H1 (cell line): ENCODE data around the gene MYO1D. TPM values are rescaled to one million over a fixed set of nuclear protein-coding genes. Genes with fewer than 3 reads are reported as not detected.

Experiments used
- CTCF ChIA-PET: fragments of 300-600 bp; sonication (Branson Sonifier 250); formaldehyde crosslinking; loops from one replicate; lab custom pipeline; 2021; ENCODE audit not compliant: partially characterized antibody; lab: Charles Lee
- POLR2A ChIA-PET: fragments of 300-600 bp; sonication (Branson Sonifier 250); formaldehyde crosslinking; loops from one replicate; lab custom pipeline; 2021; ENCODE audit warnings: inconsistent platforms; ENCODE audit not compliant: partially characterized antibody; lab: Charles Lee
- DNase-seq, 2 experiments: peaks; one replicate each; pipeline versions ENCODE4 v3.0.0 to v3.0.0-alpha.2; 2010 to 2022; ENCODE audit warnings: low spot score in 2 of 2, low read depth in 1 of 2, mixed read lengths in 1 of 2
- FAIRE-seq: peaks from 2 replicates; lab custom pipeline; 2011; peaks lifted over from hg19 to GRCh38; lab: Jason Lieb, UNC
- H2AFZ ChIP-seq: 2 replicates; pipeline ENCODE4 v1.8.1; 2012; ENCODE audit warnings: low read length, inconsistent platforms
- H2AK5ac ChIP-seq: 2 replicates; pipeline ENCODE4 v1.6.1; 2013; ENCODE audit warnings: low read depth, low read length
- H2BK120ac ChIP-seq: replicated peaks from 2 replicates; pipeline ENCODE3; 2013; ENCODE audit warnings: low read depth, low read length, inconsistent platforms
- H2BK12ac ChIP-seq: 2 replicates; pipeline ENCODE4 v1.6.1; 2013; ENCODE audit warnings: low read depth, low read length
- H2BK15ac ChIP-seq: 2 replicates; pipeline ENCODE4 v1.6.1; 2013; ENCODE audit warnings: low read length
- H2BK20ac ChIP-seq: 2 replicates; pipeline ENCODE4 v1.6.1; 2013; ENCODE audit warnings: low read length
- H2BK5ac ChIP-seq: 2 replicates; pipeline ENCODE4 v1.6.1; 2013; ENCODE audit warnings: low read depth, low read length
- H3K14ac ChIP-seq: 2 replicates; pipeline ENCODE4 v1.6.1; 2013; ENCODE audit warnings: inconsistent platforms; ENCODE audit not compliant: insufficient read length
- H3K18ac ChIP-seq: 2 replicates; pipeline ENCODE4 v1.6.1; 2013; ENCODE audit warnings: low read length; ENCODE audit errors: extremely low read depth
- H3K23ac ChIP-seq: 2 replicates; pipeline ENCODE4 v1.6.1; 2013; ENCODE audit warnings: inconsistent platforms; ENCODE audit not compliant: insufficient read length
- H3K23me2 ChIP-seq: 2 replicates; pipeline ENCODE4 v1.6.1; 2013; ENCODE audit warnings: low read depth, low read length
- H3K27ac ChIP-seq: 2 replicates; pipeline ENCODE4 v1.6.1; 2011; ENCODE audit warnings: low read depth, low read length, inconsistent platforms
- H3K27me3 ChIP-seq, 4 experiments: replicated peaks in 1 of 4; 1 replicate in 1 of 4; 2 replicates in 3 of 4; pipeline versions ENCODE4 v1.6.1 to v1.8.1; 2011 to 2013; ENCODE audit warnings: low read length in 3 of 4, mild to moderate bottlenecking in 3 of 4, inconsistent platforms in 2 of 4, mixed read lengths in 2 of 4, moderate library complexity in 1 of 4; ENCODE audit not compliant: control insufficient read depth in 3 of 4, insufficient read depth in 3 of 4; ENCODE audit errors: extremely low read depth in 1 of 4
- H3K36me3 ChIP-seq, 4 experiments: 2 replicates each; pipeline versions ENCODE4 v1.6.1 to v1.8.1; 2011 to 2013; ENCODE audit warnings: mild to moderate bottlenecking in 4 of 4, low read length in 3 of 4, moderate library complexity in 2 of 4, control low read depth in 1 of 4, inconsistent platforms in 1 of 4; ENCODE audit not compliant: insufficient read depth in 4 of 4, control insufficient read depth in 2 of 4
- H3K4ac ChIP-seq: replicated peaks from 2 replicates; pipeline ENCODE3; 2013; ENCODE audit warnings: low read length, low read depth, mixed read lengths, inconsistent platforms; ENCODE audit not compliant: insufficient read length
- H3K4me1 ChIP-seq, 4 experiments: replicated peaks in 1 of 4; 1 replicate in 1 of 4; 2 replicates in 3 of 4; pipeline versions ENCODE4 v1.6.1 to v1.8.1; 2011 to 2013; ENCODE audit warnings: low read length in 3 of 4, inconsistent platforms in 2 of 4, mixed read lengths in 1 of 4; ENCODE audit not compliant: insufficient read depth in 4 of 4, control insufficient read depth in 3 of 4
- H3K4me2 ChIP-seq, 2 experiments: 2 replicates each; pipeline versions ENCODE4 v1.6.1 to v1.8.1; 2011 to 2013; ENCODE audit warnings: low read depth in 2 of 2, low read length in 2 of 2, control low read depth in 1 of 2, inconsistent platforms in 1 of 2, mild to moderate bottlenecking in 1 of 2; ENCODE audit not compliant: insufficient read depth in 1 of 2
- H3K4me3 ChIP-seq, 4 experiments: fragments of 200-600, 300-600 bp in 1 of 4; sonication (generic), shearing (Covaris generic), sonication (Bioruptor Twin) in 1 of 4; 2 replicates each; pipeline versions ENCODE4 v1.5.1 to v1.8.1; 2011 to 2016; ENCODE audit warnings: low read length in 4 of 4, low read depth in 3 of 4, control low read depth in 2 of 4, inconsistent platforms in 2 of 4, mild to moderate bottlenecking in 2 of 4, mixed read lengths in 1 of 4, moderate library complexity in 1 of 4; ENCODE audit not compliant: insufficient read depth in 2 of 4; ENCODE audit errors: extremely low read depth in 1 of 4
- H3K56ac ChIP-seq: replicated peaks from 2 replicates; pipeline ENCODE3; 2013; ENCODE audit warnings: low read depth, mild to moderate bottlenecking, mixed read lengths, low read length, inconsistent platforms; ENCODE audit not compliant: insufficient read length
- H3K79me1 ChIP-seq: 2 replicates; pipeline ENCODE4 v1.6.1; 2013; ENCODE audit warnings: low read depth, low read length, control low read depth
- H3K79me2 ChIP-seq, 2 experiments: 2 replicates each; pipeline versions ENCODE4 v1.6.1 to v1.8.1; 2012 to 2013; ENCODE audit warnings: low read length in 2 of 2, mild to moderate bottlenecking in 2 of 2, inconsistent platforms in 1 of 2; ENCODE audit not compliant: insufficient read depth in 2 of 2, control insufficient read depth in 1 of 2
- H3K9ac ChIP-seq, 4 experiments: replicated peaks in 1 of 4; 1 replicate in 1 of 4; 2 replicates in 3 of 4; pipeline versions ENCODE4 v1.6.1 to v1.8.1; 2011 to 2013; ENCODE audit warnings: low read depth in 3 of 4, low read length in 3 of 4, control low read depth in 2 of 4, mild to moderate bottlenecking in 2 of 4, moderate library complexity in 2 of 4, inconsistent platforms in 1 of 4; ENCODE audit errors: extremely low read depth in 1 of 4
- H3K9me3 ChIP-seq, 2 experiments: 2 replicates each; pipeline versions ENCODE4 v1.6.1 to v1.8.1; 2012 to 2013; ENCODE audit warnings: mild to moderate bottlenecking in 2 of 2, moderate library complexity in 2 of 2, control low read depth in 1 of 2, inconsistent platforms in 1 of 2, low read depth in 1 of 2, low read length in 1 of 2, mixed read lengths in 1 of 2; ENCODE audit not compliant: insufficient read depth in 2 of 2
- H4K20me1 ChIP-seq, 2 experiments: replicated peaks in 1 of 2; 2 replicates each; pipeline versions ENCODE3 to v1.8.1; 2011 to 2013; ENCODE audit warnings: inconsistent platforms in 2 of 2, low read length in 2 of 2, mild to moderate bottlenecking in 1 of 2; ENCODE audit not compliant: insufficient read depth in 2 of 2, control insufficient read depth in 1 of 2
- H4K5ac ChIP-seq: 2 replicates; pipeline ENCODE4 v1.6.1; 2013; ENCODE audit warnings: low read length, low read depth, mixed read lengths, inconsistent platforms; ENCODE audit not compliant: insufficient read length
- H4K8ac ChIP-seq: 2 replicates; pipeline ENCODE4 v1.8.0; 2013; ENCODE audit warnings: mild to moderate bottlenecking, moderate library complexity, low read length, inconsistent platforms; ENCODE audit not compliant: insufficient read depth; ENCODE audit errors: extremely low read depth
- H4K91ac ChIP-seq: replicated peaks from 2 replicates; pipeline ENCODE3; 2013; ENCODE audit warnings: low read length, mixed read lengths, inconsistent platforms; ENCODE audit not compliant: insufficient read length
- BACH1 ChIP-seq: IDR thresholded peaks from 2 replicates; pipeline ENCODE4 v1.6.1; 2012; ENCODE audit warnings: low read length, improper control_type of control experiment
- BCL11A ChIP-seq, 2 experiments: IDR thresholded peaks; one replicate each; pipeline ENCODE4 v1.6.1; 2011; ENCODE audit warnings: low read depth in 2 of 2, low read length in 2 of 2, mild to moderate bottlenecking in 2 of 2
- CBX8 ChIP-seq: fragments of 300-800, 300-1000 bp; sonication (generic); IDR thresholded peaks from 2 replicates; pipeline ENCODE4 v1.7.1; 2016; ENCODE audit warnings: low read depth, low read length, borderline replicate concordance
- HDAC2 ChIP-seq, 2 experiments: fragments of 300-600 bp in 1 of 2; sonication (generic) in 1 of 2; IDR thresholded peaks; 2 replicates each; pipeline ENCODE4 v1.6.1; 2011 to 2012; ENCODE audit warnings: low read depth in 2 of 2, low read length in 2 of 2, mild to moderate bottlenecking in 2 of 2, moderate library complexity in 2 of 2, borderline replicate concordance in 1 of 2, inconsistent platforms in 1 of 2
- RXRA ChIP-seq: IDR thresholded peaks from 2 replicates; pipeline ENCODE4 v1.6.1; 2011; ENCODE audit warnings: low read depth, mild to moderate bottlenecking, low read length, moderate library complexity; ENCODE audit not compliant: insufficient read depth
- TAF1 ChIP-seq: IDR thresholded peaks from 2 replicates; pipeline ENCODE4 v1.6.1; 2011; ENCODE audit warnings: mild to moderate bottlenecking, low read depth, low read length
- TBP ChIP-seq: IDR thresholded peaks from 2 replicates; pipeline ENCODE4 v1.6.1; 2011; ENCODE audit warnings: low read depth, low read length, improper control_type of control experiment
- TEAD4 ChIP-seq: IDR thresholded peaks from 2 replicates; pipeline ENCODE4 v1.6.1; 2012; ENCODE audit warnings: low read depth, low read length, inconsistent platforms, mixed read lengths
- WGBS, 2 experiments: shearing (Covaris generic) in 1 of 2; methylation state at CpG; one replicate each; pipeline versions ENCODE4 v1.1.6 to v1.1.7; 2013 to 2015; ENCODE audit warnings: low lambda C conversion rate in 2 of 2, mixed read lengths in 2 of 2, inconsistent platforms in 1 of 2, low coverage in 1 of 2, missing lambda C conversion rate in 1 of 2; ENCODE audit not compliant: insufficient replicate concordance in 2 of 2, insufficient coverage in 1 of 2, insufficient read length in 1 of 2; ENCODE audit errors: extremely low coverage in 1 of 2, missing lambda C conversion rate in 1 of 2; 5-methylcytosine and 5-hydroxymethylcytosine counted together
- polyA plus RNA-seq, 7 experiments: library from polyadenylated mRNA; depleted of rRNA in 3 of 7; stranded (reverse) in 5 of 7; unstranded in 2 of 7; fragments of >200 nt in 5 of 7; fragments of 200-250 nt in 2 of 7; gene quantifications; 1 replicate in 5 of 7; 2 replicates in 1 of 7; 4 replicates in 1 of 7; pipeline versions ENCODE4 v1.2.1 to v1.2.3, GENCODE V29; 2011 to 2013; ENCODE audit warnings: missing spikeins in 2 of 7, mixed read lengths in 2 of 7
- total RNA-seq: library from RNA; stranded (reverse); fragmentation: NEBNext Ultra II Directional; extraction: Animal tissue kit (Norgen Biotek cat#: 25700); gene quantifications from 2 replicates; pipeline ENCODE4 v1.2.1, GENCODE V29; 2021

The MYO1D gene
- total and polyA plus RNA-seq, 2 of the 8 experiments (the other 6 are each of a cell fraction or from before 2014, with no cell fraction given): 6.5 to 25.4 TPM

- Histone ChIP-seq H3K27me3 (no peaks in the 10 kb centered on the region), H3K9me3 (no peaks in the 10 kb centered on the region), H2BK20ac (no peak overlapping the region), H3K79me1 (peaks cover 3% of the 10 kb centered on the region; the same call in 1 of the 2 replicates), H3K36me3 (no peaks in the 10 kb centered on the region), H3K4me3 (no peak overlapping the region), H2BK120ac (no peak overlapping the region), H4K8ac (peak overlapping the region; percentile 65; the same call in 1 of the 2 replicates), H2AK5ac (no peak overlapping the region), H3K18ac (no peak overlapping the region), H3K14ac (no peak overlapping the region), H4K91ac (no peak overlapping the region), H2BK12ac (no peak overlapping the region), H4K5ac (no peak overlapping the region), H3K79me2 (no peaks in the 10 kb centered on the region; a peak in 3 of 4 replicates), H4K20me1 (peaks cover 0 to 3% of the 10 kb centered on the region in 2 experiments), H3K4me2 (no peak overlapping the region), H3K23me2 (no peaks in the 10 kb centered on the region), H3K9ac (no peak overlapping the region), H3K23ac (no peak overlapping the region), H3K4me1 (no peaks in the 10 kb centered on the region), H2BK5ac (peak overlapping the region; percentile 16; the same call in 1 of the 2 replicates), H3K56ac (no peak overlapping the region), H3K4ac (no peak overlapping the region), H2AFZ (no peak overlapping the region), H2BK15ac (no peak overlapping the region), H3K27ac (no peak overlapping the region)
- DNase-seq: no peak
- CTCF ChIA-PET: interaction anchor here (1.0 to 2.0 kb wide), 3 partner anchors 44 to 76 kb away, joined by 3 to 9 read pairs (median 9); partner anchors contain the start of gene MYO1D
- no peak for FAIRE-seq
- TF ChIP-seq TBP: no peak
- no peak for TF ChIP-seq RXRA
- TF ChIP-seq TAF1: no peak
- TF ChIP-seq BACH1: no peak
- no peak for TF ChIP-seq BCL11A (IDR thresholded peaks at IDR 0.05; ENCODE audit: low read depth in 2 of 2, low read length in 2 of 2)
- TF ChIP-seq TEAD4: no peak
- no peak for TF ChIP-seq HDAC2 (IDR thresholded peaks at IDR 0.05; ENCODE audit: borderline replicate concordance in 1 of 2, low read depth in 2 of 2, low read length in 2 of 2)
- no peak for TF ChIP-seq CBX8
- POLR2A ChIA-PET: no interaction called here
- 97% methylated on average over 4 of the region's 4 CpGs; no CpG with 5 or more reads in 1 of the 2 experiments for WGBS, 2 experiments
Measured at GRCh38 chr17:32833526-32833925, 43.4 kb downstream of the MYO1D start.
